ENCODE measurements around the gene CHAC1.

DNA sequence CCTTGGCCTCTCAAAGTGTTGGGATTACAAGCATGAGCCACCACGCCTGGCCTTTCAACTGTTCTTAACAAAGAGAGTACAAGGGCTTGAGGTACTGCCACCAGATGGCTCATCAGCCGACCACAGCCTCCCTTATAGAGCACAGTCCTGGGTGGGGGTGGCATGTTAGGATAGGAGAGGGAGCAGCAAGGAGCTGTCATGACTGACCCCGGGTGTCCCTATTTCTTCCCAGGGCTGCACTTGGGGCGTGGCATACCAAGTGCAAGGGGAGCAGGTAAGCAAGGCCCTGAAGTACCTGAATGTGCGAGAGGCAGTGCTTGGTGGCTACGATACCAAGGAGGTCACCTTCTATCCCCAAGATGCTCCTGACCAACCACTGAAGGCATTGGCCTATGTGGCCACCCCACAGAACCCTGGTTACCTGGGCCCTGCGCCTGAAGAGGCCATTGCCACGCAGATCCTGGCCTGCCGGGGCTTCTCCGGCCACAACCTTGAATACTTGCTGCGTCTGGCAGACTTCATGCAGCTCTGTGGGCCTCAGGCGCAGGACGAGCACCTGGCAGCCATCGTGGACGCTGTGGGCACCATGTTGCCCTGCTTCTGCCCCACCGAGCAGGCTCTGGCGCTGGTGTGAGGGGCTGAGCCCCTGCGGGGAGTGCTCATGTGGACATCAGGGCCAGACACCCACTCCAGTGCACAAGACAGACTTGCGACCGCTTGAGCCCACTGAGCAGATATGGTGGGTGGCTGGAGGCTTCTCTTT lies 2.1 kb downstream of the CHAC1 start:
- TF ChIP-seq, protein P1, sequence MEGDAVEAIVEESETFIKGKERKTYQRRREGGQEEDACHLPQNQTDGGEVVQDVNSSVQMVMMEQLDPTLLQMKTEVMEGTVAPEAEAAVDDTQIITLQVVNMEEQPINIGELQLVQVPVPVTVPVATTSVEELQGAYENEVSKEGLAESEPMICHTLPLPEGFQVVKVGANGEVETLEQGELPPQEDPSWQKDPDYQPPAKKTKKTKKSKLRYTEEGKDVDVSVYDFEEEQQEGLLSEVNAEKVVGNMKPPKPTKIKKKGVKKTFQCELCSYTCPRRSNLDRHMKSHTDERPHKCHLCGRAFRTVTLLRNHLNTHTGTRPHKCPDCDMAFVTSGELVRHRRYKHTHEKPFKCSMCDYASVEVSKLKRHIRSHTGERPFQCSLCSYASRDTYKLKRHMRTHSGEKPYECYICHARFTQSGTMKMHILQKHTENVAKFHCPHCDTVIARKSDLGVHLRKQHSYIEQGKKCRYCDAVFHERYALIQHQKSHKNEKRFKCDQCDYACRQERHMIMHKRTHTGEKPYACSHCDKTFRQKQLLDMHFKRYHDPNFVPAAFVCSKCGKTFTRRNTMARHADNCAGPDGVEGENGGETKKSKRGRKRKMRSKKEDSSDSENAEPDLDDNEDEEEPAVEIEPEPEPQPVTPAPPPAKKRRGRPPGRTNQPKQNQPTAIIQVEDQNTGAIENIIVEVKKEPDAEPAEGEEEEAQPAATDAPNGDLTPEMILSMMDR (conservative IDR thresholded peaks at IDR 0.05; ENCODE audit: low read length) = no peak
- TF ChIP-seq EZH2phosphoT487 (IDR thresholded peaks at IDR 0.05; ENCODE audit: borderline replicate concordance) = no peak
